Adrenal gland (tissue), 12 donors: Measurements from ENCODE around the gene WDR47. TPM values are rescaled to one million over a fixed set of nuclear protein-coding genes. Genes with fewer than 3 reads are reported as not detected.
"Not testable (repeated sequence)": the region's sequence is repeated elsewhere in the genome, so short reads cannot be mapped to it uniquely, and the experiment has no call there.

Experiments
- DNase-seq, 7 donors: peaks; one replicate each; pipeline ENCODE4 v3.0.0-alpha.2; 2019 to 2020
- H3K27ac ChIP-seq, 5 donors: fragments of 200-600 bp; sonication (generic) in 4 of 5; 1 replicate in 3 of 5; 2 replicates in 2 of 5; pipeline versions ENCODE4 v1.5.1 to v1.8.0; 2016 to 2020; ENCODE audit warnings: mild to moderate bottlenecking in 1 of 5
- H3K27me3 ChIP-seq: fragments of 200-600 bp; 2 replicates; pipeline ENCODE4 v1.8.0; 2021
- H3K36me3 ChIP-seq, 2 donors: fragments of 200-600 bp; replicated peaks in 1 of 2; 1 replicate in 1 of 2; 2 replicates in 1 of 2; pipeline versions ENCODE4 v1.5.1 to v1.8.0; 2018 to 2022
- H3K4me1 ChIP-seq, 2 donors: fragments of 200-600 bp; replicated peaks in 1 of 2; 1 replicate in 1 of 2; 2 replicates in 1 of 2; pipeline versions ENCODE4 v1.5.1 to v1.8.0; 2018 to 2021
- H3K4me3 ChIP-seq, 4 donors: fragments of 200-600 bp; sonication (generic) in 3 of 4; one replicate each; pipeline ENCODE4 v1.5.1; 2016 to 2018
- H3K9me3 ChIP-seq, 3 donors: fragments of 200-600 bp; sonication (generic) in 1 of 3; replicated peaks in 1 of 3; 1 replicate in 2 of 3; 2 replicates in 1 of 3; pipeline versions ENCODE4 v1.5.1 to v1.8.0; 2016 to 2021
- CTCF ChIP-seq, 6 experiments: fragments of 450-650 bp in 4 of 6; fragments of 200-600 bp in 2 of 6; sonication (generic) in 1 of 6; IDR thresholded peaks; 1 replicate in 5 of 6; 2 replicates in 1 of 6; pipeline versions ENCODE4 v1.5.1 to v1.8.0; 2016 to 2021; ENCODE audit warnings: antibody characterized with exemption in 6 of 6, mild to moderate bottlenecking in 2 of 6, moderate library complexity in 1 of 6
- POLR2A ChIP-seq, 2 donors: fragments of 450-650 bp; IDR thresholded peaks; one replicate each; pipeline ENCODE4 v1.6.1; 2017; ENCODE audit warnings: antibody characterized with exemption in 2 of 2, mild to moderate bottlenecking in 2 of 2, moderate library complexity in 1 of 2
- WGBS, 4 donors: extraction: QIAGEN DNeasy Blood & Tissue Kit in 2 of 4; methylation state at CpG; one replicate each; pipeline versions ENCODE4 v1.1.5 to v1.1.7; 2013 to 2017; 5-methylcytosine and 5-hydroxymethylcytosine counted together
- intact Hi-C, 2 donors: fragments of 100-400 bp; cut with DNase I; formaldehyde crosslinking; loops; one replicate each; pipeline versions ENCODE4 v1.14.1 to v1.15.0; 2022 to 2023
- polyA plus RNA-seq, 3 donors: library from polyadenylated mRNA; stranded (reverse); fragments of 200-250 nt in 2 of 3; fragments of 350-450 nt in 1 of 3; fragmentation: Illumina TruSeq in 1 of 3; extraction: RNeasy Lipid Tissue Mini Kit (QIAGEN cat#74804) in 1 of 3; gene quantifications; one replicate each; pipeline ENCODE4 v1.2.3, GENCODE V29; 2013 to 2014
- total RNA-seq, 9 donors: library from RNA; depleted of rRNA in 4 of 9; stranded (reverse); fragments of >200 nt in 4 of 9; fragments of 120-200 nt in 1 of 9; fragmentation: NEBNext Ultra II Directional in 1 of 9; extraction: Animal tissue kit (Norgen Biotek cat#: 25700) in 1 of 9; gene quantifications; one replicate each; pipeline versions ENCODE4 v1.1.0 to v1.2.4, GENCODE V29; 2013 to 2023
- donor health status: healthy with polysubstance abuse.
- donor health status: Bipolar disorder and iron deficiency.
- donor health status: DM: yes; HTN: yes; CAD: no.
- donor health status: DM: no; HTN: no; CAD: no.
- donor health status: DM: no; HTN: no; CAD: no.
- donor health status: DM: yes; HTN: yes; CAD: no.

WDR47 gene
- total and polyA plus RNA-seq, 12 donors: 2.4 to 16.0 (median 10.9) TPM

GRCh38 chr1:109025694-109026093 is 16.2 kb downstream of the WDR47 start:
- 78 to 82% (median 81%) methylated on average over 6 of the region's 6 CpGs for WGBS, 4 donors
- intact Hi-C loops: no loop called here
- H3K4me1 ChIP-seq: no peaks in the 10 kb centered on the region
- H3K27me3 ChIP-seq: no peaks in the 10 kb centered on the region
- TF ChIP-seq POLR2A (IDR thresholded peaks at IDR 0.05): no peak
- no peak for TF ChIP-seq CTCF (IDR thresholded peaks at IDR 0.05)
- no peak for DNase-seq
- H3K4me3 ChIP-seq: no peak overlapping the region
- H3K36me3 ChIP-seq: no peaks in the 10 kb centered on the region
- H3K27ac ChIP-seq: no peak overlapping the region
- no peaks in the 10 kb centered on the region for H3K9me3 ChIP-seq

- no peaks in the 10 kb centered on the region for H3K36me3 ChIP-seq
- no peaks in the 10 kb centered on the region for H3K9me3 ChIP-seq
- H3K4me3 ChIP-seq: no peak overlapping the region
- H3K27ac ChIP-seq: no peak overlapping the region
- H3K4me1 ChIP-seq: no peaks in the 10 kb centered on the region
- no peaks in the 10 kb centered on the region for H3K27me3 ChIP-seq
- no peak for DNase-seq
- 96 to 100% (median 97%) methylated on average over 2 of the region's 2 CpGs for WGBS, 4 donors
- intact Hi-C loops: no loop called here
- no peak for TF ChIP-seq CTCF (IDR thresholded peaks at IDR 0.05)
Observed at GRCh38 chr1:109024646-109025045, 17.3 kb downstream of the WDR47 start.

- Histone ChIP-seq H3K9me3 (no peaks in the 10 kb centered on the region), H3K27me3 (no peaks in the 10 kb centered on the region), H3K4me3 (no peak overlapping the region), H3K36me3 (peaks cover 0 to 6% of the 10 kb centered on the region in 2 donors), H3K27ac (no peak overlapping the region), H3K4me1 (no peaks in the 10 kb centered on the region)
- 88 to 92% (median 90%) methylated on average over 3 of the region's 3 CpGs for WGBS, 4 donors
- intact Hi-C loops: no loop called here
- DNase-seq: no peak
- TF ChIP-seq POLR2A (IDR thresholded peaks at IDR 0.05) (no peak), CTCF (IDR thresholded peaks at IDR 0.05) (no peak)
Observed at GRCh38 chr1:109020693-109021257, 21.1 kb downstream of the WDR47 start.

- H3K4me3 ChIP-seq, H3K27ac ChIP-seq, H3K9me3 ChIP-seq, H3K4me1 ChIP-seq, intact Hi-C loops, H3K27me3 ChIP-seq, DNase-seq: not testable (repeated sequence)
- peaks cover 0 to 17% of the 10 kb centered on the region in 2 donors for H3K36me3 ChIP-seq
- 94 to 98% (median 96%) methylated on average over 6 of the region's 6 CpGs for WGBS, 4 donors
Observed at GRCh38 chr1:109017719-109018118, 24.2 kb downstream of the WDR47 start.

GRCh38 chr1:109017134-109017533 is 24.8 kb downstream of the WDR47 start:
- no peaks in the 10 kb centered on the region for H3K27me3 ChIP-seq
- H3K9me3 ChIP-seq: no peaks in the 10 kb centered on the region
- H3K27ac ChIP-seq: no peak overlapping the region
- no peak overlapping the region for H3K4me3 ChIP-seq
- intact Hi-C loops: no loop called here
- WGBS, 4 donors: 90 to 100% (median 98%) methylated on average over 1 of the region's 1 CpG
- no peak for TF ChIP-seq CTCF (IDR thresholded peaks at IDR 0.05)
- no peak for TF ChIP-seq POLR2A (IDR thresholded peaks at IDR 0.05)
- no peaks in the 10 kb centered on the region for H3K4me1 ChIP-seq
- peaks cover 0 to 20% of the 10 kb centered on the region in 2 donors for H3K36me3 ChIP-seq
- DNase-seq: peak in 3 of 7 donors; percentile 11 to 32 (median 14)
